Measurements from ENCODE around the gene STXBP1.

The STXBP1 gene

DNA sequence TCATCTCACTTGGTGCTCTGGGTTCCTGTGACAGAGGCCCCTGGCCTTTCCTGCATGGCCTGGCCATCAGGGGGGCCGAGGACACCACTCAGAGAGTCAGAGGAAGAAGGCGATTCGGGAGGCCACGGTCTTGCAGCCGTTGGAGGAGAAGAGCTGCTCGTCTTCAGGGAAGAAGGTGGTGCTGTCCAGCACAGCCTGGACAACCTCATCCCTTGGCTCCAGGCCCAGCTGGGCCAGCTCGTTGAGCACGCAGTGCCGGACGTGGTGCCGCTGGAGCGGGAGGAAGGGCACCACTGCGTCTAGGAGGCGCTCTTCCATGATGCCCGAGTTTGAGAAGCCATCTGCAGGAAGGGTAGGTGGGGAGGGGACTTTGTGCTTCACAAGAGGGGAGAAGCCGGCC lies 119.9 kb downstream of the STXBP1 start:
- no peak for DNase-seq (ENCODE audit: low read depth in 1 of 2, low spot score in 1 of 2)

DNA sequence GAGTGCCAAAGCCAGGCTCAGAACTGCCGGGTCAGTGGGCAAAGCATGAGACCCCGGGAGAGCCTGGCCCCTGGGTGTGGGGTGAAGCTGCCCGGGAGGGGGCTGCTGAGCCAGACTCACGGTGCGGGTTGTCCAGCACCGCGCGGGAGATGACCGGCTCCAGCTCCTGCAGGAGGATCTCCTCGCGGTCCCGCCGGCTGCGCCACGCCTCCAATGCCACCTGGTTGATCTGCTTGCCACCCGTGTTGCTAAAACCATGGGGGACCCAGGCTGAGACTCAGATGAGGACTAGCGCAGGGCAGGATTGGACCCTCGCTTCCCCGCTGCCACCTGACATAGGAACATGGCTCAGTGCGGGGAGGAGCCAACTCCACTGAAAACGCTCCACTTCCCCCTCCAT lies 120.4 kb downstream of the STXBP1 start:
- DNase-seq (ENCODE audit: low read depth in 1 of 2, low spot score in 1 of 2), result no peak

DNA sequence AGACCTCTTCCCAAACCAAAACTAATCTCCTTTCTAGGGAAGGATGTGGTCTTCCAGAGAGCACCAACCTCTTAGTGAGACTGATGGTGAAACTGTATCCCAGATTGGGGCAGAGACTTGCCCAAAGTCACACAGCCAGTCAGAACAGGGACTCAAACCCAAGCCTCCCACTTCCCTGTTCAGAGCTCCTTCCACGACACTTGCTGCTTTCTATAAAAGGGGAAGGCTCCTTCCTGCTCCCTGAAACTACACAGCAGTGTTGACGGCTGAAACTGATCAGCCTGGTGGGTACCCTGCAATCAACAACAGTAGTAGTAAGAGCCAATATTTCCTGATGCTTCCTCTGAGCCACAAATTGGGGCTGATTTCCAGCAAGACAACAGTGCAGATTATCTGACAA lies 121.5 kb downstream of the STXBP1 start:
- no peak for DNase-seq (ENCODE audit: low read depth in 1 of 2, low spot score in 1 of 2)

DNA sequence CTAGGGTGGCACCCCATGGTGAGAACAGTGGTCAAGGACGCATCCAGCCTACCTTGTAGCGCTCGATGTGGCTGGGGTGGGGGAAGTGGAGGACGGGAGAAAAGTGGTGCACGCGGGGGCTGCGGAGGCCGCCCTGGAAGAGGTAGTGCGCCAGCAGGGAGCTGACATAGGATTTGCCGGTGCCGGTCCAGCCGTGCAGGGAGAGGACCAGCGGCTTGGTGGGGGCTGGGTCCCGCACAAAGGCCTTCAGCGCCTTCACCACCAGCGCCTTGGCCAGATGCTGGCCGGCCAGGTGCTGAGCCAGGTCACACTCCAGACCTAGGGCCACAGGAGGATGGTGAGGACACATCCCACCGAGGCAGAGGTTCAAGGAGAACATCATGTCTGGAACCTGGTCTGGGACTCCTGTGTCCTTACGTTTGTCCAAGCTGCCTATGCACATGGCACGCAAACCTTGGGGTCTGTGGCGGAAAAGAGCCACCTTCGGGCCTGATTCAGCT lies 122.2 kb downstream of the STXBP1 start:
- no peak for DNase-seq (ENCODE audit: low read depth in 1 of 2, low spot score in 1 of 2)

DNA sequence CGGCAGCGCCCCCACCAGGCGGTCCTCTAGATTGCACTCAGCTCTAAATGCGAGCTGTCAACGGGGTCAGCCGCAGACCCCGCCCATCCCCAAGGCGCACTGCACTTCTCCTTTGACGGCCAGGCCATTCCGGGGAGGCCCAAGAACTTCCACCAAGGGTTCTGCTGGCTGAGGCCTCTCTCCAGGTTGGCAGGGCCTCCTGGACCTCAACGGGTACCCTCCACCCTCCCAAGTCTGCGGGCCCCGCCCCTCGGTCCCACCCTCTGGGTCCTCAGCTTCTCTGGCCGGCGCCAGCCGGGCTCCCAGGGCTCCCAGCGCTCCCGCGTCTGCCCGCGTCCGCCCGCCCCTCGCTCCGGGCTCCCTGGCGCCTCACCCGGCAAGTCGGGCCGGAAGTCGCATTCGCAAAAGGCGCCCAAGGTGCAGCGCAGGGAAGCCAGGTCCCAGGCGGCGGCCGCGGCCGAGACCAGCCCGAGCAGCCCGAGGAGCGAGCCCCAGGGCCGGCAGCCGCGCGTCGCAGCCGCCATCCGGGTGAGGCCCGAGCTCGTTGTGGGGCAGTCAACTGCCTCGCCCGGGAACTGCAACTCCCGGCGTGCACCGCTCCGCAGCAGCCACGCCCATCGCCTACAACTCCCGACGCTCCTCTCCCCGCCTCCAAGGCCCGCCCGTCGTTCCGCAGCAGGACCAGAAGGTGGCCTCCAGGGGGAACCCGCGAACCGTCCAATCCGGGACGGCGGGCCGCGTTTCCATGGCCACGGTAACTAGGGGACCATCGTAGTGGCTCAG lies 122.9 kb downstream of the STXBP1 start, which contains the start of gene TOR2A:
Gene TOR2A (minus strand): TSS at position 548 of the 783 bp plus-strand sequence. CDS start 24 bp downstream, at position 524.
- DNase-seq (ENCODE audit: low read depth in 1 of 2, low spot score in 1 of 2), result peak; percentile 96 to 97

DNA sequence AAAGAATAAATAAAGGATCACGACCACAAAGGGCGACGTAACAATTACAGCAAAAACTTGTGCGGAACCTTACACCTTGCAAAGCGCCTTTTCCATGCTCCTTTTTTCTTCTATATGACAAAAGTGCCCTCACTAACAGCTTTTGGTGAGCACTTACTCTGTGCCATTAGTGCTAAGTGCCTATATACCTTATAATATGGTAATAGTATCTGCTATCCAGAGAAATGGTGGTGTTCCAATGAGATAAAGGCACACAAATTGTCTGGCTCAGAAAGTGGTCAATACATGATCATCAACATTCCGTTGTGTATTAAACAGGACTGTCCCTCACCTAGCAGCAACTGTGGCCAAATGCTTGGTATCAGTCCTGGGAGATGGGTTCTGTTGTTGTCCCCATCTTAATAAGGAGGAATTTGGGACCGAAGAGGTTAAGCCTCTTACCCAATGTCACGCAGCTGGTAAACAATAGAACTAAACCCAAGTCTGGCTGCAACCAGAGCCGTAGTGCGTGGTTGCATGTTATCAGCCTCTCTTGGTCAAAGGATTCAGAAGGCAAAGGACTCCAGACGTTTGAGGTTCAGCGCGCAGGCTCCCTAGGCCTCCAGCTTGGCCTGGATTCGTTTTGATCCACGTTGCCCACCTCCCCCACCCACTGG lies 123.6 kb downstream of the STXBP1 start:
- DNase-seq (ENCODE audit: low read depth in 1 of 2, low spot score in 1 of 2), result no peak

DNA sequence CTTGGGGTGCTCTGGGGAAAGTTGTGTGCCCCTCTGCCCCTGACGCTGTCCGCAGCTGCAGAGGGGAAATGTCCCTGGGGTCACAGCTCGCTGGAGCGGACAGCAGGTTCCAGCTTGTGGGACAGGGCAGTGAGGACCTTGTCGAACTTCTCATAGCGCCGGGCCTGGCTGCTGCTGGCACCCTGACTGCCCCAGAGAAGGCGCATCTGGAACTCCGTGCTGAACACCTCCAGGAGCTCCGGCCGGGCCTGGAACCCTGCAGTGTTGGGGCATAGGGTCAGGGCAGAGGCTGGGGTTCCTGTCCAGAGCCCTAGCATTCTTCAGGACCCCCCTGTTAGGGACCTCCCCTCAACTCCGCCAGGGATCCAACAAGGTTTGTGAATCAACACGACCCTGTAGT lies 126.6 kb downstream of the STXBP1 start:
- no peak for DNase-seq (ENCODE audit: low read depth in 1 of 2, low spot score in 1 of 2)

DNA sequence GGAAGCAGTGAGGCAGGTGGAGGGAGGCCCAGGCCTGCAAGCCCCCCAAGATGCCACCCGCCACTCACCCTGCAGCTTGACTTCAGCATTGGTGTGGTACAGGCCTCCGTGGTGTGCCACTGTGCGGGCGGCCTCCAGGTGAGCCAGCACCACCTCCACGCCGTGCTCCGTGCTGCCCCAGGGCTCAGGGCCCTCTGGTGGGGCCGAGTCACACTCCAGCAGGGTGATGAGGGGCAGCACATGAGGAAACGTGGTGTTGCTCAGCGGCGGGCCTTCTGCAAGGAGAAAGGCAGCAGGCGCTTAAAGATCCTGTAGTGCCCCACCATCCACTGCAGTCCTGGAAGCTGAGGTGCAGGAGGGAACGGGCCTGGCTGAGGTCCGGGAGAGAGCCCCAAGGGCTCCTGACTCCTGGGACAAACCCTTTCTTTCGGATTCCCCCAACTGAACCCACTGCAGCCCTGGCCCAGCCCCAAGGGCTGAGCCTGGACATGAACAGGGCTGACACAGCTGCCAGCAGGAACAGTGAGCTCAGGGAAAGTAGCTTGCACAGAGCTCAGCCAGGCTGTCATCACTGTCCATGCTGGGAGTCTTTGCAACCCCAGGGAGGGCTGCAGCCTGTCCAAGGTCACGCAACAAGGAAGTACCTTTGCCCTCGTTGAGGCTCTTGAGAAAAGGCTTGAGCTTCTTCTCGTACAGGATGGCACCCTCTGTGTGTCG lies 127.7 kb downstream of the STXBP1 start:
- no peak for DNase-seq (ENCODE audit: low read depth in 1 of 2, low spot score in 1 of 2)

DNA sequence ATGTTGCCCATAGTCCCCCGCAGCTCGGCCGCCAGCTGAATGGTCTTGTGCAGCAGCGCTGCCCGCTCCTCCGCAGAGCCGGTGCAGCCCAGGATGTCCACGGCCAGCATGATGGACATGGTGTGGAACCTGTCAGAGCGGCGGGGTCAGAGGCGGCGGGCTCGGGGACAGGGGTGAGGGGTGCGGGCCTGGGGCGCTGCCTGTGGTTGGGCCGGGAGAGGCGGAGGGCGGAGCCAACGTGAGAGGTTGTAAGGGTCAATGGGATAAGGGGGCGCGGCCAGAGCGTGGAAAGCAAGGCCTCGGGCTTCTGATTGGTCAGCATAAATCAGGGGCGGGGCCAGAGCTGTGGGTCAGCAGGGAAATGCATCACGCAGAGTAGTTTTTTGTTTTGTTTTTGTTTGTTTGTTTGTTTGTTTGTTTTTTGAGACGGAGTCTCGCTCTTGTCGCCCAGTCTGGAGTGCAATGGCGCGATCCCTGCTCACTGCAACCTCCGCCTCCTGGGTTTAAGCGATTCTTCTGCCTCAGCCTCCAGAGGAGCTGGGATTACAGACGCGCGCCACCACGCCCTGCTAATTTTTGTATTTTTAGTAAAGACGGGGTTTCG lies 129.9 kb downstream of the STXBP1 start:
- DNase-seq (ENCODE audit: low read depth in 1 of 2, low spot score in 1 of 2), result no peak
